ENCODE results near the gene GLI3. TPM values are rescaled to one million over a fixed set of nuclear protein-coding genes. Genes with fewer than 3 reads are reported as not detected.

The GLI3 gene
- total and polyA plus RNA-seq, 2 of the 8 experiments (the other 6 are each of a cell fraction or from before 2014, with no cell fraction given): 8.0 to 31.1 TPM

GRCh38 chr7:42224391-42225003 lies 12.5 kb downstream of the GLI3 start:
- peak in 1 of 2 experiments; percentile 64 for DNase-seq (ENCODE audit: low read depth in 1 of 2, low spot score in 2 of 2)
- Histone ChIP-seq H4K20me1 (replicated peaks in 1 of 2; ENCODE audit: control insufficient read depth in 1 of 2, insufficient read depth in 2 of 2, low read length in 2 of 2) (peaks cover 0 to 2% of the 10 kb centered on the region in 2 experiments), H2AFZ (ENCODE audit: low read length) (no peak overlapping the region), H3K56ac (replicated peaks; ENCODE audit: insufficient read length, low read depth, low read length) (no peak overlapping the region), H4K8ac (ENCODE audit: extremely low read depth, insufficient read depth, low read length) (no peak overlapping the region), H3K27me3 (replicated peaks in 1 of 4; ENCODE audit: control insufficient read depth in 3 of 4, extremely low read depth in 1 of 4, insufficient read depth in 3 of 4, low read length in 3 of 4) (no peaks in the 10 kb centered on the region), H3K23me2 (ENCODE audit: low read depth, low read length) (peaks cover 13% of the 10 kb centered on the region), H3K18ac (ENCODE audit: extremely low read depth, low read length) (no peak overlapping the region; the same call in 1 of the 2 replicates), H3K23ac (ENCODE audit: insufficient read length) (no peak overlapping the region), H4K5ac (ENCODE audit: insufficient read length, low read depth, low read length) (no peak overlapping the region), H3K79me1 (ENCODE audit: low read depth, low read length) (peaks cover 4% of the 10 kb centered on the region), H3K4me2 (ENCODE audit: insufficient read depth in 1 of 2, low read depth in 2 of 2, low read length in 2 of 2) (peak overlapping the region in 1 of 2 experiments; percentile 30; a peak in 1 of 4 replicates), H2BK120ac (replicated peaks; ENCODE audit: low read depth, low read length) (no peak overlapping the region), H2AK5ac (ENCODE audit: low read depth, low read length) (no peak overlapping the region), H3K4me1 (replicated peaks in 1 of 4; ENCODE audit: control insufficient read depth in 3 of 4, insufficient read depth in 4 of 4, low read length in 3 of 4) (peaks cover 16 to 37% (median 31%) of the 10 kb centered on the region in 4 experiments), H4K91ac (replicated peaks; ENCODE audit: insufficient read length, low read length) (no peak overlapping the region), H3K14ac (ENCODE audit: insufficient read length) (no peak overlapping the region), H3K4me3 (ENCODE audit: extremely low read depth in 1 of 4, insufficient read depth in 2 of 4, low read depth in 3 of 4, low read length in 4 of 4) (no peak overlapping the region), H3K4ac (replicated peaks; ENCODE audit: insufficient read length, low read depth, low read length) (no peak overlapping the region), H3K27ac (ENCODE audit: low read depth, low read length) (no peak overlapping the region), H3K9me3 (ENCODE audit: insufficient read depth in 2 of 2, low read depth in 1 of 2, low read length in 1 of 2) (no peaks in the 10 kb centered on the region), H3K79me2 (ENCODE audit: control insufficient read depth in 1 of 2, insufficient read depth in 2 of 2, low read length in 2 of 2) (peaks cover 0 to 33% of the 10 kb centered on the region in 2 experiments; a peak in 3 of 4 replicates), H2BK20ac (ENCODE audit: low read length) (no peak overlapping the region), H2BK12ac (ENCODE audit: low read depth, low read length) (no peak overlapping the region), H2BK15ac (ENCODE audit: low read length) (no peak overlapping the region), H3K9ac (replicated peaks in 1 of 4; ENCODE audit: extremely low read depth in 1 of 4, low read depth in 3 of 4, low read length in 3 of 4) (no peak overlapping the region), H2BK5ac (ENCODE audit: low read depth, low read length) (no peak overlapping the region; the same call in 1 of the 2 replicates), H3K36me3 (ENCODE audit: control insufficient read depth in 2 of 4, insufficient read depth in 4 of 4, low read length in 3 of 4) (0 out of 8 replicates have a peak, but pooled peaks cover 0 to 3% (median 0%) of the 10 kb centered on the region in 4 experiments)
- CTCF ChIA-PET (ENCODE audit: partially characterized antibody): interaction anchor here (0.6 to 2.8 kb wide), 14 partner anchors 8 to 279 kb away, joined by 3 to 14 read pairs (median 4); no protein-coding TSS in a partner anchor
- TF ChIP-seq ZNF274 (IDR thresholded peaks at IDR 0.05; ENCODE audit: borderline replicate concordance, extremely low read depth, low read length) (no peak), NRF1 (IDR thresholded peaks at IDR 0.05; ENCODE audit: low read depth, low read length) (no peak), TEAD4 (IDR thresholded peaks at IDR 0.05; ENCODE audit: low read depth, low read length) (no peak), RAD21 (IDR thresholded peaks at IDR 0.05 in 1 of 2, conservative IDR thresholded peaks at IDR 0.05 in 1 of 2; ENCODE audit: low read depth in 2 of 2, low read length in 2 of 2) (peak; percentile 37 to 62), HDAC2 (IDR thresholded peaks at IDR 0.05; ENCODE audit: borderline replicate concordance in 1 of 2, low read depth in 2 of 2, low read length in 2 of 2) (peak in 1 of 2 experiments; percentile 70; a peak in 1 of 4 replicates), CTCF (IDR thresholded peaks at IDR 0.05; ENCODE audit: control extremely low read depth in 1 of 3, insufficient read depth in 1 of 3, low read depth in 1 of 3, low read length in 3 of 3) (peak; percentile 48 to 63 (median 56)), TAF1 (IDR thresholded peaks at IDR 0.05; ENCODE audit: low read depth, low read length) (no peak)
- no peak for FAIRE-seq
- POLR2A ChIA-PET (ENCODE audit: partially characterized antibody): interaction anchor here (0.8 to 2.8 kb wide), 6 partner anchors 8 to 72 kb away, joined by 3 to 14 read pairs (median 6); partner anchors contain the start of gene GLI3
- WGBS, 2 experiments (ENCODE audit: extremely low coverage in 1 of 2, insufficient coverage in 1 of 2, insufficient read length in 1 of 2, insufficient replicate concordance in 2 of 2, low coverage in 1 of 2, low lambda C conversion rate in 2 of 2, missing lambda C conversion rate in 1 of 2): 30% methylated on average over 8 of the region's 8 CpGs; no CpG with 5 or more reads in 1 of the 2 experiments
